Tibial artery (tissue), 4 donors: ENCODE data around the gene PRKAR1B.

Experiments
- DNase-seq, 2 donors: peaks; one replicate each; pipeline ENCODE4 v3.0.0-alpha.2; 2019
- H3K27ac ChIP-seq, 2 donors: fragments of 200-600 bp; sonication (generic) in 1 of 2; 1 replicate in 1 of 2; 2 replicates in 1 of 2; pipeline ENCODE4 v1.5.1; 2018 to 2019; ENCODE audit warnings: mild to moderate bottlenecking in 1 of 2
- H3K27me3 ChIP-seq, 2 donors: fragments of 200-600 bp; sonication (generic) in 1 of 2; one replicate each; pipeline versions ENCODE4 v1.5.1 to v1.6.0; 2016 to 2019
- H3K36me3 ChIP-seq, 3 donors: fragments of 200-600 bp; sonication (generic) in 2 of 3; one replicate each; pipeline ENCODE4 v1.5.1; 2016 to 2019; ENCODE audit warnings: mild to moderate bottlenecking in 2 of 3
- H3K4me1 ChIP-seq, 4 donors: fragments of 200-600 bp; sonication (generic) in 2 of 4; 1 replicate in 3 of 4; 2 replicates in 1 of 4; pipeline ENCODE4 v1.5.1; 2016 to 2019
- H3K4me3 ChIP-seq, 2 donors: fragments of 200-600 bp; sonication (generic) in 1 of 2; 1 replicate in 1 of 2; 2 replicates in 1 of 2; pipeline ENCODE4 v1.5.1; 2018 to 2019; ENCODE audit warnings: mild to moderate bottlenecking in 2 of 2
- H3K9me3 ChIP-seq, 3 donors: fragments of 200-600 bp; sonication (generic) in 1 of 3; one replicate each; pipeline ENCODE4 v1.5.1; 2016 to 2019
- CTCF ChIP-seq, 2 experiments: fragments of 200-600 bp in 1 of 2; fragments of 450-650 bp in 1 of 2; IDR thresholded peaks; one replicate each; pipeline ENCODE4 v1.5.1; 2017 to 2019; ENCODE audit warnings: antibody characterized with exemption in 2 of 2, mild to moderate bottlenecking in 1 of 2, moderate library complexity in 1 of 2
- intact Hi-C: fragments of 100-400 bp; cut with DNase I; formaldehyde crosslinking; loops from one replicate; pipeline ENCODE4 v1.15.0; 2023; ENCODE audit warnings: low total_unique reads

PRKAR1B gene

GRCh38 chr7:501526-501925 is 225.6 kb downstream of the PRKAR1B start:
- no peaks in the 10 kb centered on the region for H3K27me3 ChIP-seq
- no peaks in the 10 kb centered on the region for H3K9me3 ChIP-seq
- no peak overlapping the region for H3K4me3 ChIP-seq
- peaks cover 0 to 61% (median 30%) of the 10 kb centered on the region in 4 donors for H3K4me1 ChIP-seq
- peak in 1 of 2 donors; percentile 31 for DNase-seq
- no peak for TF ChIP-seq CTCF (IDR thresholded peaks at IDR 0.05)
- H3K36me3 ChIP-seq: peaks cover 47 to 88% (median 86%) of the 10 kb centered on the region in 3 donors
- intact Hi-C loops: no loop called here
- H3K27ac ChIP-seq: no peak overlapping the region

GRCh38 chr7:500521-501420 is 226.3 kb downstream of the PRKAR1B start:
- peaks cover 0 to 55% (median 32%) of the 10 kb centered on the region in 4 donors for H3K4me1 ChIP-seq
- DNase-seq: peak in 1 of 2 donors; percentile 64
- no peak for TF ChIP-seq CTCF (IDR thresholded peaks at IDR 0.05)
- no peaks in the 10 kb centered on the region for H3K9me3 ChIP-seq
- H3K27ac ChIP-seq: peak overlapping the region; percentile 12 to 50
- H3K36me3 ChIP-seq: peaks cover 51 to 88% (median 83%) of the 10 kb centered on the region in 3 donors
- no peak overlapping the region for H3K4me3 ChIP-seq
- intact Hi-C loops: no loop called here
- no peaks in the 10 kb centered on the region for H3K27me3 ChIP-seq

- intact Hi-C loops: no loop called here
- H3K4me1 ChIP-seq: peaks cover 0 to 47% (median 30%) of the 10 kb centered on the region in 4 donors
- no peaks in the 10 kb centered on the region for H3K9me3 ChIP-seq
- TF ChIP-seq CTCF (IDR thresholded peaks at IDR 0.05): no peak
- no peaks in the 10 kb centered on the region for H3K27me3 ChIP-seq
- H3K36me3 ChIP-seq: peaks cover 51 to 82% (median 81%) of the 10 kb centered on the region in 3 donors
- no peak overlapping the region for H3K4me3 ChIP-seq
- peak overlapping the region in 1 of 2 donors; percentile 50 for H3K27ac ChIP-seq
- DNase-seq: peak in 1 of 2 donors; percentile 65
Measured at GRCh38 chr7:499853-500485, 227.1 kb downstream of the PRKAR1B start.
